ENCODE results near the gene TLNRD1.

Gene TLNRD1

DNA sequence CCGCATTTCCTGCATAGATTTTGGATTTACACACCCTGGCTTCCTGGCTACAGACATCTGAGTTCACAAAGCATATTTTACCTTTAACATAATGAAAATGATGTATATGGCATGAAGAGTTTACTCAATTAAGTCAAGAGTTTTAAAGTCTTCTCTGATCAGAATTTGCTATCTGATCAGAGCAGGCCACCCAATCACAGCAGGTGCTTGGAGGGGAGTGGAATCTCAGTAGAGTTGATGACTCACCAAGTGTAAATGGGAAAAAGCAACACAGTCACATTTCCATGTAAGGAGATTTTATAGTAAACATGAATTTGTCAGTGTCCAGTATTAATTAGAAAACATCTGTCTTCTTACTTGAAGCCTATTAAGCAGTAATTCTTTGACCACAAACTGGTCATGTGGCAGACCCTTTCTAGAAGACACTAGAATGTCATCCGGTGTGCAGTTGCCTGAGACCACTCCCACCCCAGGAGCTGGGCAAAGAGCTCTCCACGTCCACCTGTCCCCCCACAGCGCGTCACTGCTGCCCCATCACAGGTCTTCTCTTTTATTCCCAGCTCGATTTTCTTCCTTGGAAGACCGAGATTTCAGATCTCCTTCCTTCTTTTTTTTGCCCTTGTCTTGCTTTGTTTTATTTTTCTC is 21.9 kb upstream of the TLNRD1 start:
- no peaks in the 10 kb centered on the region for H3K9me3 ChIP-seq (ENCODE audit: control insufficient read depth in 2 of 2, low read length in 2 of 2)
- H3K4me1 ChIP-seq (ENCODE audit: control insufficient read depth, insufficient read depth, low read length), result peaks cover 5% of the 10 kb centered on the region
- H3K36me3 ChIP-seq (ENCODE audit: control insufficient read depth in 2 of 2, insufficient read depth in 2 of 2, low read length in 2 of 2), result peaks cover 22% of the 10 kb centered on the region in 2 donors
- H3K27me3 ChIP-seq (ENCODE audit: control insufficient read depth in 1 of 2, insufficient read depth in 2 of 2, low read length in 2 of 2), result no peaks in the 10 kb centered on the region
- H3K9ac ChIP-seq (ENCODE audit: low read length in 2 of 2), result no peak overlapping the region
- H3K27ac ChIP-seq (ENCODE audit: low read length), result no peak overlapping the region
- H3K4me3 ChIP-seq (ENCODE audit: low read length in 2 of 2), result no peak overlapping the region

DNA sequence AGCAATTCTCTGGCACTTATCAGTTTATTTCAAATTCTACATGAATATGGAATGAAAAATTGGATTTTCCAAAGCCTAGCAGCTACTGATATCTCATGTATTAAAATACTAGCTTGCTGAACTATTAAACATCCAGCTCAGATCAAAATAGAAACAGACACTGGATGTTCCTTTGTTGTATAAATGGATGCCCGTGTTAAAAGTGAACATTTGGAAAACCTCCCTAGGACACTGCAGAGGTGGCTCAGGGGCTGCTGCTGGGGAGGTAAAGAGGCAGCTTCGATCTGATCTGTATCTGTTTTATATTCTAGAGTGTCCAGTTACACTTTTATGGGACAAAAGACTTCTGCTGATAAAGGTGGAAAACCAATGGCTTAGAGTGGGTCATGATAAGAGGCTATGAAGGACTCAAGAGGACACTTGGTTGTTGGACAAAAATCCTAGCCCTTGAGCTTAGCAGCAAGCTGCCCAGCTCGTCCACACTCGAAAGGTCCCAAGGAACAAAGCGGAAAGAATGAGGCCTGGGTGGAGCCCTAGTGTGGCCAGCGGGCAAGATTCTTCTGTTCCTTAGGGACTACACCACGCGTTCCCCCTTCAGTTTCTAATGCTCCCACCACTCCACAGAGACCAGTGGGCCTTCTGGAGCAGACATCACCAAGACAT is 21.1 kb upstream of the TLNRD1 start:
- Histone ChIP-seq H3K27ac (ENCODE audit: low read length) (no peak overlapping the region), H3K4me1 (ENCODE audit: control insufficient read depth, insufficient read depth, low read length) (peaks cover 5% of the 10 kb centered on the region), H3K27me3 (ENCODE audit: control insufficient read depth in 1 of 2, insufficient read depth in 2 of 2, low read length in 2 of 2) (no peaks in the 10 kb centered on the region), H3K9me3 (ENCODE audit: control insufficient read depth in 2 of 2, low read length in 2 of 2) (no peaks in the 10 kb centered on the region), H3K4me3 (ENCODE audit: low read length in 2 of 2) (no peak overlapping the region), H3K36me3 (ENCODE audit: control insufficient read depth in 2 of 2, insufficient read depth in 2 of 2, low read length in 2 of 2) (peaks cover 22% of the 10 kb centered on the region in 2 donors), H3K9ac (ENCODE audit: low read length in 2 of 2) (no peak overlapping the region)

DNA sequence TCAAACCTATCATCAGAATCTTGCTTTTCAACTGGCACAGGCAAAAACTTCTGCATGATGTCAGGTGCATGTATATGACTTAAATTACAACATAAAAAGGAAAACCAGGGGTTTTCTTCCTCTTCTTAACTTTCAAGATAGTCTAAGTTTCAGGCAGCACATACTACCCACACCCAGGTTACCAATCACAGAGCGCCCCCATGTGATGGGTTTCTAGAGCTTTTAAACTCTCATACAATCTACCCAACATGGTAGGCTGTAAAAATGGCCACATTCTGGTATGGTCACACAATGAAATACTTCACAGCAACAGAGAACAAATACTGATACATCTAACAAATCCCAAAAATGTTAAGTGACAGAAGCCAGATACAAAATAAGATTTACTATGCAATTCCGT is 18.5 kb upstream of the TLNRD1 start:
- Histone ChIP-seq H3K4me1 (ENCODE audit: control insufficient read depth, insufficient read depth, low read length) (peaks cover 10% of the 10 kb centered on the region), H3K27me3 (ENCODE audit: control insufficient read depth in 1 of 2, insufficient read depth in 2 of 2, low read length in 2 of 2) (no peaks in the 10 kb centered on the region), H3K9me3 (ENCODE audit: control insufficient read depth in 2 of 2, low read length in 2 of 2) (no peaks in the 10 kb centered on the region), H3K4me3 (ENCODE audit: low read length in 2 of 2) (no peak overlapping the region), H3K27ac (ENCODE audit: low read length) (no peak overlapping the region), H3K9ac (ENCODE audit: low read length in 2 of 2) (no peak overlapping the region), H3K36me3 (ENCODE audit: control insufficient read depth in 2 of 2, insufficient read depth in 2 of 2, low read length in 2 of 2) (peaks cover 18 to 22% of the 10 kb centered on the region in 2 donors)

DNA sequence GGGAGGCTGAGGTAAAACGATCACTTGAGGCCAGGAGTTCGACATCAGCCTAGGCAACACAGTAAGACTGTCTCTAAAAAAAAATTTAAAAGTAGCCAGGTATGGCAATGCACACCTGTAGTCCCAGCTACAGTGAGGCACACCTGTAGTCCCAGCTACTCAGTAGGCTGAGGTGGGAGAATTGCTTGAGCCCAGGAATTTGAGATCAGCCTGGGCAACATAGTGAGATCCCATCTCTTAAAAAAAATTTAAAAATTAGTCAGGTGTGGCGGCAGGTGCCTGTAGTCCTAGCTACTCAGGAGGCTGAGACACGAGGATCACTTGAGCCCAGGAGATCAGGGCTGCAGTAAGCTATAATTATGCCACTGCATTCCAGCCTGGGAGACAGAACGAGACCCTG is 17.9 kb upstream of the TLNRD1 start:
- H3K27me3 ChIP-seq (ENCODE audit: control insufficient read depth in 1 of 2, insufficient read depth in 2 of 2, low read length in 2 of 2), result no peaks in the 10 kb centered on the region
- peaks cover 16 to 22% of the 10 kb centered on the region in 2 donors for H3K36me3 ChIP-seq (ENCODE audit: control insufficient read depth in 2 of 2, insufficient read depth in 2 of 2, low read length in 2 of 2)
- no peak overlapping the region for H3K27ac ChIP-seq (ENCODE audit: low read length)
- H3K4me1 ChIP-seq (ENCODE audit: control insufficient read depth, insufficient read depth, low read length), result peaks cover 6% of the 10 kb centered on the region
- no peak overlapping the region for H3K4me3 ChIP-seq (ENCODE audit: low read length in 2 of 2)
- no peaks in the 10 kb centered on the region for H3K9me3 ChIP-seq (ENCODE audit: control insufficient read depth in 2 of 2, low read length in 2 of 2)
- no peak overlapping the region for H3K9ac ChIP-seq (ENCODE audit: low read length in 2 of 2)

DNA sequence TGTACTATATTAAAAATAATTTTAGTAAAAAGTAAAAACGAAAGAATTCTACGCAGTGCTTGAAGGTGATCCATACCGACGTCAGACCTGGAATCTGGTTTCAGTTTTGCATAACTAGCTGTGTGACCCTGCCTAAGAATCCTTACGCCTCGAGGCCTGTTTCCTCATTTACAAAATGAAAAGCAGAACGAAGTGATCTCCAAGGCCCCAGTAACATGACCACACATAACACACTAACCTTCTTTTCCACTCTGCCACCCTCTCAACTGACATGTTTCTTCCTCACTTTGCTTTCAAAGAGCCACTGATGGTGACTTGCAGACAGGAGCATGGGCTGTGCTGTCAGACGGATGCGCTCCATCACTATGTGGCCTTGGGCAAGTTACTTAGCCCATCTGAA is 15.9 kb upstream of the TLNRD1 start:
- Histone ChIP-seq H3K27ac (ENCODE audit: low read length) (no peak overlapping the region), H3K9me3 (ENCODE audit: control insufficient read depth in 2 of 2, low read length in 2 of 2) (no peaks in the 10 kb centered on the region), H3K36me3 (ENCODE audit: control insufficient read depth in 2 of 2, insufficient read depth in 2 of 2, low read length in 2 of 2) (peaks cover 5% of the 10 kb centered on the region in 2 donors), H3K4me1 (ENCODE audit: control insufficient read depth, insufficient read depth, low read length) (peaks cover 19% of the 10 kb centered on the region), H3K4me3 (ENCODE audit: low read length in 2 of 2) (no peak overlapping the region), H3K27me3 (ENCODE audit: control insufficient read depth in 1 of 2, insufficient read depth in 2 of 2, low read length in 2 of 2) (no peaks in the 10 kb centered on the region), H3K9ac (ENCODE audit: low read length in 2 of 2) (no peak overlapping the region)

DNA sequence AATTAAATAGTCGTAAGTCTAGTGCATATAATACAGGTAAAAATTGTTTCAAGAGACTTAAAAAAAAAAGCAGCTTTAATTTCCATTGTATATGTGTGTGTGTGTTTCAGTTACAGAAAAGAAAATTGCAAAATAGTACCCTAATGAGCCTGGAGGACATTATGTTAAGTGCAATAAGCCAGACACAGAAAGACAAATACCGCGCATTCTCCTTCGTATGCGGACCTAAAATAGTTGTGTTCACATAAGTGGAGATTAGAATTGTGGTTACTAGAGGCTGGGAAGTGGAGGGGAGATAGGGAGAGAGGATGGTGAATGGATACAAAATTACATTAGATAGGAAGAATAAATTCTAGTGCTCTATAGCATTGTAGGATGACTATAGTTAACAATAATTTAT is 14.7 kb upstream of the TLNRD1 start:
- Histone ChIP-seq H3K4me1 (ENCODE audit: control insufficient read depth, insufficient read depth, low read length) (peaks cover 19% of the 10 kb centered on the region), H3K27ac (ENCODE audit: low read length) (no peak overlapping the region), H3K9me3 (ENCODE audit: control insufficient read depth in 2 of 2, low read length in 2 of 2) (no peaks in the 10 kb centered on the region)

DNA sequence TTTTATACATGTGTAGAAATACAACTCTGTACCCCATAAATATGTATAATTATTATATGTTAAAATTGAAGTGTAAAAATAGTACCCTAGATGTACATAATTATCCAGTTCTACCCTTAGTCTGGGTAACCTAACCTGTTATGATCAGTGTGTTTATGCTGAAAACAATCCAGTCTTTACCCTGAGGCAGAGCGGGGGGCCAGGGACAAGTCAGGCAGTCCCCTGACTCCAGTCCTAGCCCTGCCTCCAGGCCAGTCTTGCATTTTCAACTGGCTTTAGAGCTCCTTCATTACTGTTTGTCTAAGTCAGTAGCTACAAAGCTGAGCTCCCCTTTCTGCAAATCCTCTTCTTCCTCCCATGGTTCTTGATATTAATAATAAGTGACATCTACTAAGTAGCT is 14.2 kb upstream of the TLNRD1 start:
- no peak overlapping the region for H3K4me3 ChIP-seq (ENCODE audit: low read length in 2 of 2)
- peaks cover 0 to 2% of the 10 kb centered on the region in 2 donors for H3K36me3 ChIP-seq (ENCODE audit: control insufficient read depth in 2 of 2, insufficient read depth in 2 of 2, low read length in 2 of 2)
- H3K27me3 ChIP-seq (ENCODE audit: control insufficient read depth in 1 of 2, insufficient read depth in 2 of 2, low read length in 2 of 2), result no peaks in the 10 kb centered on the region
- no peaks in the 10 kb centered on the region for H3K9me3 ChIP-seq (ENCODE audit: control insufficient read depth in 2 of 2, low read length in 2 of 2)
- H3K9ac ChIP-seq (ENCODE audit: low read length in 2 of 2), result no peak overlapping the region
- H3K4me1 ChIP-seq (ENCODE audit: control insufficient read depth, insufficient read depth, low read length), result peaks cover 19% of the 10 kb centered on the region
- H3K27ac ChIP-seq (ENCODE audit: low read length), result no peak overlapping the region

More for the DNA sequence above, 14.7 kb upstream of the TLNRD1 start:
- Histone ChIP-seq H3K36me3 (ENCODE audit: control insufficient read depth in 2 of 2, insufficient read depth in 2 of 2, low read length in 2 of 2) (peaks cover 0 to 2% of the 10 kb centered on the region in 2 donors), H3K4me3 (ENCODE audit: low read length in 2 of 2) (no peak overlapping the region), H3K27me3 (ENCODE audit: control insufficient read depth in 1 of 2, insufficient read depth in 2 of 2, low read length in 2 of 2) (no peaks in the 10 kb centered on the region), H3K9ac (ENCODE audit: low read length in 2 of 2) (no peak overlapping the region)

DNA sequence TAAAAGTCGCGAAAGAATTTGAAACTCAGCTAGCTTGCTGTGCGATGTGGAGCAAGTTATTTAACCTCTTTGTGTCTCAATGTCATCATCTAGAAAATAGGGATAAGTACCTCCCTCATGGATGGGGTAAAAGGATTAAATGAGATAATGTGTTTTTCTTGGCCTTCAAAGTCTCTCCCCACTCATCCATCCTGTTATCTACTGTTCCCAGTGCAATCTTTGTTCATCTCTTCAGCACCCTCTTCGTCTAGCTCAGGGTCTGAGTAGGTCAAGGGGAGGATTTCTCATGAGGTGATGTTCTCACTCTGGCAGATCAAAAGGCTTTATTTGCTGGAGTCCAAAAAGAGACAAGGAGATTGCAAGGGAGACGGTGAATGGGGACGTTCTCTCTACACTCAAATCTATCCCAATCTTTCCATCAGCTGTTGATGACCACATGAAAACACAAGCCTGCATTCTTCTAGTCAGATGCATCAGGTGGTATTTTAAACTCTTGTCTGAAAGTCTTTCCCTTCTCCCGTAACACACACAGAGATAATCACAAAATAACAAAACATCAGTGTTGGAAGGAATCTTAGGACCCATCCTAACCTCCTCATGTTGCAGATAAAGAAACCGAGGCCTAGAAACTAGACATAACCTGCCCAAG is 12.5 kb upstream of the TLNRD1 start:
- Histone ChIP-seq H3K27ac (ENCODE audit: low read length) (no peak overlapping the region), H3K9ac (ENCODE audit: low read length in 2 of 2) (peak overlapping the region in 1 of 2 donors; percentile 81), H3K4me3 (ENCODE audit: low read length in 2 of 2) (peak overlapping the region; percentile 86 to 98), H3K36me3 (ENCODE audit: control insufficient read depth in 2 of 2, insufficient read depth in 2 of 2, low read length in 2 of 2) (no peaks in the 10 kb centered on the region), H3K27me3 (ENCODE audit: control insufficient read depth in 1 of 2, insufficient read depth in 2 of 2, low read length in 2 of 2) (no peaks in the 10 kb centered on the region), H3K4me1 (ENCODE audit: control insufficient read depth, insufficient read depth, low read length) (peaks cover 19% of the 10 kb centered on the region), H3K9me3 (ENCODE audit: control insufficient read depth in 2 of 2, low read length in 2 of 2) (no peaks in the 10 kb centered on the region)

DNA sequence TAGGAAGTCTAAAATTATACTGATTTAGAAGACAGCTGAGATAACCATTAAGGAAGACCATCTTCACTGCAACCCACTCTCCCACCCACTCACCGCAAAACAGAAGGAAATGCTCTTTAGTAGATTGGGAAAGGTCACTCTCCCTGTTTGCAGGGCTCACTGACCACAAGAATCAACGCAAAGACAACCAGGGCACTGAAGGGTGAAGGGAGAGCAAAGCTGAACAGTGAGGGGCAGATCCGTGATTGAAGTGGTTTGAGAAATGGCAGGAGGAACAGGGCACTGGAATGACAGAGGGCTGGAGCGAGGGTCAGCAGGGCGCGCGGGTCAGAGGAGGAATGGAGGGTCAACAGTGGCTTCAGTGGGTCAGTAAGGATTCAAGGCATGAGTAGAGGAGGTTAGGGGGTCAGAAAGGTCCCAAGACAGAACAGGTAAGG is 11.6 kb upstream of the TLNRD1 start:
- peak overlapping the region; percentile 85 for H3K27ac ChIP-seq (ENCODE audit: low read length)
- peaks cover 19% of the 10 kb centered on the region for H3K4me1 ChIP-seq (ENCODE audit: control insufficient read depth, insufficient read depth, low read length)
- peak overlapping the region; percentile 86 to 98 for H3K4me3 ChIP-seq (ENCODE audit: low read length in 2 of 2)

DNA sequence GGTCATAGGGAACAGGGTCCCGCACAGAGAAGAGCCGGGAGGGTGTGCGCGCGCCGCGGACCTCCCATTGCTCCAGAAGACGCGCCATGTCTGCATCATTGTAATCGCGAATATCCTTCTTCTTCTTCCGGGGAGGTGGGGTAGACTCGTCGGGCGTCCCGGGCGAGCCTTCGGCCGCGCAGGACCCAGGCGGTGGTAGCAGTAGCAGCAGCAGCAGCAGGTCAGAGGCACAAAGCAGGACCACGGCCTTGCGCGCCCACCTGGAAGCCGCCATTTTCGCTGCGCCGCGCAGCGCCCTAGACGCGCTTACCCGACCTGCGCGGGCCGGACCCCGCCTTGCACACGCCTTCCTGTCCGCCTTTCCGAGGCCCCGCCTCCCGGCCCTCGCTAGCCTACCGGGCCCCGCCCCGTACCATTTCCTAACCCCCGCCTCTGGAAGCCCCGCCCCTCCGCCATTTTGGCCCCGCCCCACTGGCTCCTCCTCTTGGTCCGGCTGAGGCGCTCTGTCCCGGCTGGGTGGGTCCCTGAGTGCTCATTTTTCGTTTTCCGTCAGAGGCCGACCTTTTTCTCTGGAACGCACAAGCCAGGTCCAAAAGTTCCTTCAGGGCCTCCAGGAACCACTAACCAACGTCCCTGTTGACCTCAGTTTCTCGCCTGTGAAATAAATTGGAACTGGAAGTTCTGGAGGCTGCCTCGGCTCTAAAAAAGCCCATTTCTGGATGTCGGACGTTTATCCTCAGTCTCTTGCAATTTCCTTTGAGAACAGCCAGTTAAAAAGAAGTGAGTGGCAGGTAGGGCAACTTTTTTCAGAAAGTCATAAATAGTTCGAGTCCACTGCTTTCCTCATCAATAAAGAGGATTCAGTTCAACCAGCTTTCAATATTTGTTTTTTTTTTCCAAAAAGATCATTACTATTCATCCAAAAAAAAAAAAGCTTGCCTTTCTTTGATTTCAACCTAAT is 10.9 kb upstream of the TLNRD1 start, which contains the start of gene MESD:
Gene MESD (minus strand): TSS at position 302 of the 961 bp plus-strand sequence. CDS start 28 bp downstream, at position 274.
- Histone ChIP-seq H3K4me1 (ENCODE audit: control insufficient read depth, insufficient read depth, low read length) (peaks cover 19% of the 10 kb centered on the region), H3K9ac (ENCODE audit: low read length in 2 of 2) (peak within 1 kb of the TSS; percentile 81 to 93), H3K9me3 (ENCODE audit: control insufficient read depth in 2 of 2, low read length in 2 of 2) (no peaks in the 10 kb centered on the region), H3K27me3 (ENCODE audit: control insufficient read depth in 1 of 2, insufficient read depth in 2 of 2, low read length in 2 of 2) (no peaks in the 10 kb centered on the region), H3K4me3 (ENCODE audit: low read length in 2 of 2) (peak within 1 kb of the TSS; percentile 86 to 98), H3K36me3 (ENCODE audit: control insufficient read depth in 2 of 2, insufficient read depth in 2 of 2, low read length in 2 of 2) (no peaks in the 10 kb centered on the region), H3K27ac (ENCODE audit: low read length) (peak within 1 kb of the TSS; percentile 85)

More for the DNA sequence above, 11.6 kb upstream of the TLNRD1 start:
- Histone ChIP-seq H3K27me3 (ENCODE audit: control insufficient read depth in 1 of 2, insufficient read depth in 2 of 2, low read length in 2 of 2) (no peaks in the 10 kb centered on the region), H3K9ac (ENCODE audit: low read length in 2 of 2) (peak overlapping the region; percentile 81 to 89), H3K9me3 (ENCODE audit: control insufficient read depth in 2 of 2, low read length in 2 of 2) (no peaks in the 10 kb centered on the region), H3K36me3 (ENCODE audit: control insufficient read depth in 2 of 2, insufficient read depth in 2 of 2, low read length in 2 of 2) (no peaks in the 10 kb centered on the region)
